Mucosa of rectum (tissue), 2 donors: ENCODE results near the gene BCL2.

Source experiments
- H3K27ac ChIP-seq, 2 donors: one replicate each; pipeline ENCODE4 v1.7.0; 2013; ENCODE audit warnings: inconsistent platforms in 2 of 2, low read depth in 2 of 2, low read length in 2 of 2
- H3K27me3 ChIP-seq, 2 donors: one replicate each; pipeline ENCODE4 v1.7.0; 2013; ENCODE audit warnings: low read length in 2 of 2; ENCODE audit not compliant: control insufficient read depth in 2 of 2, insufficient read depth in 2 of 2
- H3K36me3 ChIP-seq, 2 donors: one replicate each; pipeline ENCODE4 v1.7.0; 2013; ENCODE audit warnings: low read length in 2 of 2; ENCODE audit not compliant: control insufficient read depth in 2 of 2, insufficient read depth in 2 of 2
- H3K4me1 ChIP-seq, 2 donors: one replicate each; pipeline ENCODE4 v1.7.0; 2013; ENCODE audit warnings: low read length in 2 of 2, mild to moderate bottlenecking in 1 of 2; ENCODE audit not compliant: control insufficient read depth in 2 of 2, insufficient read depth in 2 of 2
- H3K4me3 ChIP-seq, 2 donors: one replicate each; pipeline ENCODE4 v1.7.0; 2013; ENCODE audit warnings: low read length in 2 of 2
- H3K9ac ChIP-seq, 2 donors: one replicate each; pipeline ENCODE4 v1.7.0; 2013; ENCODE audit warnings: low read length in 2 of 2, low read depth in 1 of 2, mild to moderate bottlenecking in 1 of 2
- H3K9me3 ChIP-seq, 2 donors: one replicate each; pipeline ENCODE4 v1.7.0; 2013; ENCODE audit warnings: low read length in 2 of 2; ENCODE audit not compliant: control insufficient read depth in 2 of 2
- donor health status: healthy.
- donor health status: Normal muscosa, but diverticular disease.

Gene BCL2

GRCh38 chr18:63260380-63260754, 59.2 kb downstream of the BCL2 start:
- Histone ChIP-seq H3K27ac (no peak overlapping the region), H3K9ac (no peak overlapping the region), H3K4me1 (peaks cover 4 to 5% of the 10 kb centered on the region in 2 donors), H3K4me3 (no peak overlapping the region), H3K9me3 (no peaks in the 10 kb centered on the region), H3K36me3 (no peaks in the 10 kb centered on the region), H3K27me3 (no peaks in the 10 kb centered on the region)

DNA sequence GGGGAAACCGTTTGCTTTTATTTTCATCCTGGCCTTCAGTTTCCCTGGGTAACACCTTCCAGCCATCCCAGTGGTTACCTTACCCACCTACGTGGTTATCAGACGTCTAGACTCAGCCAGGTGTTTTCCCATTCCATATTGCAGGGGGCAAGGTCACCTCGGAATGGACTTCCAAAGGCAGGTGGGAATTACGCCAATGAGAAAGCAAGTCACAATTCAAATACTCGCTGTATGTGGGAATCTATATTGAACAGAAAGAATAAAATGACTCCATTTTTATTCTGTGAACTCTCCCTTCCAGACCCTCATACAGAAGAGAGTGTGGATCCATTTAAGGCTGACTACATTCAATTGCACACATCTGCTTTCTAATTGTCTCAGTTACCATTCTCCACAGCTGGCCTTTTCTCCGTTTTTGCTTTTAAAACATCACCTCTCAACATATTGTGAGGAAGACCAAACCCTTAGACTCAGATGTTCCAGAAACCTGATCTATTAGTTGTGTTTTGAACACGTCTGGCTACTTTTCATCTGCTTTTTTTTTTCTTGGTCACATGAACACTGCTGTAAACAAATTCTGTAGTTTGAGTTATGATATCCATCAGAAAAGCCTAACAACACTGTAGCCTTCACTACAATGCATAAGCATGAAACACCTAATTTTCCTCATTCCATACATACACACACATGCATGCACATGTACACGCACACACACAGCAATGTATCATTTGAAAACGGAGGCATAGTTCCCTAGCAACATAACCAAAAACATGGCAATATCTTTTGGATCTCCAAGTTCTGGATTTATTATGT, 59.8 kb downstream of the BCL2 start:
- Histone ChIP-seq H3K4me1 (peaks cover under 1 to 5% of the 10 kb centered on the region in 2 donors), H3K9me3 (no peaks in the 10 kb centered on the region), H3K4me3 (no peak overlapping the region), H3K27me3 (no peaks in the 10 kb centered on the region), H3K9ac (no peak overlapping the region), H3K36me3 (no peaks in the 10 kb centered on the region), H3K27ac (no peak overlapping the region)

GRCh38 chr18:63258749-63259566, 60.6 kb downstream of the BCL2 start:
- no peak overlapping the region for H3K27ac ChIP-seq
- no peak overlapping the region for H3K9ac ChIP-seq
- peaks cover 1 to 5% of the 10 kb centered on the region in 2 donors for H3K4me1 ChIP-seq
- H3K36me3 ChIP-seq: no peaks in the 10 kb centered on the region
- no peaks in the 10 kb centered on the region for H3K27me3 ChIP-seq
- H3K4me3 ChIP-seq: no peak overlapping the region
- H3K9me3 ChIP-seq: no peaks in the 10 kb centered on the region

GRCh38 chr18:63257453-63257852, 62.1 kb downstream of the BCL2 start:
- Histone ChIP-seq H3K9ac (no peak overlapping the region), H3K4me1 (peaks cover 11 to 16% of the 10 kb centered on the region in 2 donors), H3K27ac (no peak overlapping the region)

GRCh38 chr18:63255435-63255834, 64.1 kb downstream of the BCL2 start:
- Histone ChIP-seq H3K4me3 (no peak overlapping the region), H3K9me3 (no peaks in the 10 kb centered on the region), H3K36me3 (no peaks in the 10 kb centered on the region), H3K9ac (no peak overlapping the region), H3K4me1 (peaks cover 13 to 18% of the 10 kb centered on the region in 2 donors), H3K27ac (no peak overlapping the region), H3K27me3 (no peaks in the 10 kb centered on the region)

More at GRCh38 chr18:63257453-63257852, 62.1 kb downstream of the BCL2 start:
- Histone ChIP-seq H3K9me3 (no peaks in the 10 kb centered on the region), H3K4me3 (no peak overlapping the region), H3K27me3 (no peaks in the 10 kb centered on the region), H3K36me3 (no peaks in the 10 kb centered on the region)

DNA sequence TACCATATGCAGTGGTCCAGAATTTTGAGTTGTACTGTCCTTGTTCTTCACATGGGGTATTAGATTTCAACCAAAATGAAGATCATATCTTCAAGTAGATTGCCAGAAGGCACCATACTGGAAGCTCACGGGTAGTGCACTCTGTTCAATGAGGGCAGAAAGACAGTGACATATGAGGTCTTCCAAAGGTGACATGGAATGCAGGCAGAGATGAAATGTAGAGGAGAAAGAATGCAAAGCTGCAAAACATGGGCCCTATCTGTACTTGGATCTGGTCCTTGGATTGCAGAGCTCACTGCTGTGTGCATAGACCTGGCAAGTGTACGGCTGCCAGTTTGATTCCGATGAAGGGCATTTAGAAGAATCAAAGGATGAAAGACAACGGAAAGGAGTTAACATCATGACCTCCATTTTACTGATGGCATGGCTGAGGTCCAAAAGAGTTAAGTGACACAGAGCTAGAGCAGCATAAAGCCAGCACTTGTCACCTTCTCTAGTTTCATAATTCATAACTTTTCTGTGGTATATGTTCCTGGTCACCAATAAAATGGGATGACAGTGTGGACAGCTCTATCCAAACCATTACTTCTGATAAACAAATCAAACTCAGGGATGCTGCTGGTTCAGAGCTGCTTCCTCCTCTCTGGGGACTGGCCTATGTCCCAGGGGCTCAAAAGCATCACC, 64.7 kb downstream of the BCL2 start:
- H3K27me3 ChIP-seq: no peaks in the 10 kb centered on the region
- H3K9ac ChIP-seq: no peak overlapping the region
- H3K36me3 ChIP-seq: no peaks in the 10 kb centered on the region
- no peak overlapping the region for H3K27ac ChIP-seq
- H3K4me3 ChIP-seq: no peak overlapping the region
- H3K4me1 ChIP-seq: peaks cover 16 to 23% of the 10 kb centered on the region in 2 donors
- H3K9me3 ChIP-seq: no peaks in the 10 kb centered on the region

- no peaks in the 10 kb centered on the region for H3K9me3 ChIP-seq
- H3K27me3 ChIP-seq: no peaks in the 10 kb centered on the region
- H3K36me3 ChIP-seq: no peaks in the 10 kb centered on the region
- peak overlapping the region; percentile 7 to 50 for H3K9ac ChIP-seq
- peak overlapping the region; percentile 7 to 56 for H3K4me3 ChIP-seq
- peak overlapping the region; percentile 64 to 82 for H3K27ac ChIP-seq
- H3K4me1 ChIP-seq: peaks cover 14 to 26% of the 10 kb centered on the region in 2 donors
These were observed 65.9 kb downstream of the BCL2 start for GRCh38 chr18:63253428-63254372.

DNA sequence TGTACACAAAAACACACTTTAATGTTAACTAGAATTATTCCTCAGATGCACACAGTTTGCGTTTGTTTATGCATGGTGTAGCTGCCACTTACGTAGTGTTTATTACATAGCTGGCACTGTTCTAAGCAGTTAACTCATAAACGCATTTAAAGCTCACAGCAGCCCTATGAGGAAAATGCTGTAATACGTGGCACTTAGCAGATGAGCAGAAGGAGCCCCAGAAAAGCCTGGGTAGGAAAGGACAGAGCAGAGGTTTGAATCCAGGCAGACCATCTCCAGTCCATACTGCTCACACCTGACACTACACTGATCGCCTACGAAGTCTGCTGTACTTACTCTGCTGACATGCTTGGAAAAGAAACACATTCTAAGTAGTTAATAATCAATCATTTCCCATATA, 66.6 kb downstream of the BCL2 start:
- H3K9ac ChIP-seq: peak overlapping the region; percentile 7 to 50
- H3K27me3 ChIP-seq: no peaks in the 10 kb centered on the region
- H3K4me1 ChIP-seq: peaks cover 14 to 26% of the 10 kb centered on the region in 2 donors
- H3K4me3 ChIP-seq: peak overlapping the region; percentile 51 to 56
- no peaks in the 10 kb centered on the region for H3K9me3 ChIP-seq
- H3K27ac ChIP-seq: peak overlapping the region; percentile 64 to 82
- no peaks in the 10 kb centered on the region for H3K36me3 ChIP-seq

- H3K27ac ChIP-seq: no peak overlapping the region
- no peaks in the 10 kb centered on the region for H3K27me3 ChIP-seq
- no peaks in the 10 kb centered on the region for H3K36me3 ChIP-seq
- no peak overlapping the region for H3K9ac ChIP-seq
- peaks cover 14 to 26% of the 10 kb centered on the region in 2 donors for H3K4me1 ChIP-seq
- no peak overlapping the region for H3K4me3 ChIP-seq
- no peaks in the 10 kb centered on the region for H3K9me3 ChIP-seq
These were observed 69.8 kb downstream of the BCL2 start for GRCh38 chr18:63249771-63250170.
